K562 (cell line): ENCODE data around the gene ITPR1. TPM values are rescaled to one million over a fixed set of nuclear protein-coding genes. Genes with fewer than 3 reads are reported as not detected.

Experiments
- DACH1 ChIP-seq: fragments of 450-650 bp; IDR thresholded peaks from 2 replicates; pipeline ENCODE4 v1.6.1; 2018; ENCODE audit not compliant: partially characterized antibody
- HLTF ChIP-seq: fragments of 450-650 bp; IDR thresholded peaks from 2 replicates; pipeline ENCODE4 v1.6.1; 2016
- POLR2AphosphoS2 ChIP-seq: IDR thresholded peaks from 2 replicates; pipeline ENCODE4 v1.6.1; 2012; ENCODE audit warnings: low read length, improper control_type of control experiment
- SMARCA5 ChIP-seq: fragments of 450-650 bp; IDR thresholded peaks from 2 replicates; pipeline ENCODE4 v1.6.1; 2016
- SNRNP70 ChIP-seq: fragments of 200-400 bp; formaldehyde crosslinking; optimal IDR thresholded peaks from 2 replicates; pipeline ENCODE3; 2017; ENCODE audit warnings: low read depth, low read length
- ZC3H11A ChIP-seq: IDR thresholded peaks from 2 replicates; pipeline ENCODE4 v1.6.1; 2012; ENCODE audit warnings: low read depth, low read length, improper control_type of control experiment
- ZFPM2 ChIP-seq: fragments of 250-450 bp; sonication (Bioruptor Pico); IDR thresholded peaks from 2 replicates; pipeline ENCODE4 v1.5.1; 2022; ENCODE audit warnings: mild to moderate bottlenecking
- ZNF133 ChIP-seq: fragments of 250-450 bp; sonication (Bioruptor Pico); IDR thresholded peaks from 2 replicates; pipeline ENCODE4 v1.4.0; 2020; ENCODE audit warnings: mild to moderate bottlenecking
- polyA plus RNA-seq, 8 experiments: library from polyadenylated mRNA; depleted of rRNA in 4 of 8; stranded (reverse) in 5 of 8; unstranded in 3 of 8; fragments of >200 nt; fragmentation: Nextera tagmentation in 2 of 8; fragmentation: Illumina TruSeq in 1 of 8; extraction: Ambion mirVana in 2 of 8; extraction: Trizol in 1 of 8; gene quantifications; 2 replicates each; pipeline versions ENCODE4 v1.2.1 to v1.2.3, GENCODE V29; 2011 to 2014; ENCODE audit warnings: inconsistent platforms in 1 of 8, missing spikeins in 1 of 8
- total RNA-seq, 7 experiments: library from RNA; depleted of rRNA in 6 of 7; stranded (reverse); fragments of >200 nt in 6 of 7; fragmentation: Illumina TruSeq in 2 of 7; extraction: Trizol in 2 of 7; gene quantifications; 2 replicates each; pipeline versions ENCODE4 v1.2.1 to v1.2.3, GENCODE V29; 2011 to 2021; ENCODE audit warnings: low replicate concordance in 1 of 7
- TF ChIP-seq, protein P1 (sequence below): fragments of 250-450 bp; sonication (Bioruptor Pico); IDR thresholded peaks from 2 replicates; pipeline ENCODE4 v1.5.0; 2021; ENCODE audit warnings: mild to moderate bottlenecking, moderate library complexity
- TF ChIP-seq, protein P2 (sequence below), 2 experiments: IDR thresholded peaks; 2 replicates each; pipeline ENCODE4 v1.6.1; 2011; ENCODE audit warnings: borderline replicate concordance in 1 of 2, control low read depth in 1 of 2, low read depth in 1 of 2, low read length in 1 of 2, mild to moderate bottlenecking in 1 of 2, mixed read lengths in 1 of 2, moderate library complexity in 1 of 2; ENCODE audit not compliant: insufficient read depth in 1 of 2, insufficient read length in 1 of 2, poor library complexity in 1 of 2, severe bottlenecking in 1 of 2; ENCODE audit errors: extremely low read depth in 1 of 2

ITPR1 gene
- total and polyA plus RNA-seq, 9 of the 15 experiments (the other 6 are each of a cell fraction or from before 2014, with no cell fraction given), result 22.4 to 40.0 (median 27.4) TPM

DNA sequence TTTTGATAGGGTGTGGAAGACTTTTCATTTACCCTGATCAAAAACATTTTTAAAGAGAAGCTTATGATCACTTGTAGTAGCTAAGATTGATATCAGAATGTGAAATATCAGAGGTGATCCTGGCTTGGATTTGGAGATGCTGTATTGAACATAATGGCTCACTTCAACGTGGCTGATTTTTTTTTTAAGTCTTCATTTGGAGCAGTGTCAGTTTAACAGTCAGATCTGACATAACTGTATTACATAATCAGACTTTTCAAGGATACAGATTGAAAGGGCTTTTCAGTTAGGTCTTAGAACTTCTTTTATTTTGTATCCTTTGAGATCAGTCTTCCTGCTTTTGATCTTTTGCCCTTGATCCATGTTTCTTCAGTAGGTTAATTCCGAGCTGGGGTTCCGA is 98.5 kb downstream of the ITPR1 start (continued):
- TF ChIP-seq, protein P1, sequence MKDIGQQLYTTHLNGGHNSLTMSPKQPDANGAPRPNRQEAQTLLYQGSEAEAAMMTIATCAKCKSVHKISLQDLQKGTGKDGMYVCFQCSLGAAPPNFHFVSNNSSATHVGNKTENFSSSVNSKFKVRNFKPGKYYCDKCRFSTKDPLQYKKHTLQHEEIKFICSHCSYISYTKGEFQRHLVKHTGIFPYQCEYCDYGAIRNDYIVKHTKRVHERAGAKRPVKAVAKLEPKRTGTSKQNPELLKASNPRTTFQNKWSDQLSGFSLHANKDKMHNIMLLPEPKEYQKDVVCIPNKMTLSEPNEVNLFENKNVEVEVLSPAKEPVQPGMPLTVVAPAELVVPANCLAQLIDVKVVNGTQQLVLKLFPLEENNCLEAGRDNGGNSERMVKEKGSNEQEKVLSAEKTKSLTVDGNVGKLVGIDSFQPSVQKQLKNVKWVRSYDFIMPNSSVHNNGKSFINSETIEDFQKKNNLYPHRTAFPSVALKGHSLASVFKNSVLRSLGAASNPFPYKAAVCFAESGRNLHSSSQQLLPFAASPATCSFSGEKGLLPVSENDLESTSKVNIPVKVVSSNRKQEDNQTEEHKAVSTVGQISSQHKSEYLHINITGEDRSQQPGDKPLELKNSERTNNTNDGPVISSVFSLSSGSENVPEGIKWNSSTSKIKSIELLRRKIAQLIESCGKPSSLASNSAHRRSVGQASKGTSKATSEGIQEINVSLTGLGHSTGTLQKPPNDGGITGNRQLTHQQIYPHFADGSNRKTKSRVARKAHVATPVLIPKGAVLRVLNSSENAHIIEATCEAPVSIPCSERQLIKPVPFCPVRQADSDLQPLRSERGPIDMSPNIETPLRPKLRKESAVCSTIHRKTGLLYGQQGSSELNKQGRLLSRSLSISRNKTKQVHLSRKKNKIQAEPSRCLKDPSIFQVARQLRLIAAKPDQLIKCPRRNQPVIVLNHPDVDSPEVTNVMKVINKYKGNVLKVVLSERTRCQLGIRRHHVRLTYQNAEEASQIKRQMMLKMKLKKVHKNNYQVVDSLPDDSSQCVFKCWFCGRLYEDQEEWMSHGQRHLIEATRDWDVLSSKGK, result no peak
- TF ChIP-seq POLR2AphosphoS2, result no peak
- no peak for TF ChIP-seq ZFPM2 (CRISPR knock-in tag)
- TF ChIP-seq, protein P2, sequence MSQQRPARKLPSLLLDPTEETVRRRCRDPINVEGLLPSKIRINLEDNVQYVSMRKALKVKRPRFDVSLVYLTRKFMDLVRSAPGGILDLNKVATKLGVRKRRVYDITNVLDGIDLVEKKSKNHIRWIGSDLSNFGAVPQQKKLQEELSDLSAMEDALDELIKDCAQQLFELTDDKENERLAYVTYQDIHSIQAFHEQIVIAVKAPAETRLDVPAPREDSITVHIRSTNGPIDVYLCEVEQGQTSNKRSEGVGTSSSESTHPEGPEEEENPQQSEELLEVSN (IDR thresholded peaks at IDR 0.05; ENCODE audit: borderline replicate concordance in 1 of 2, extremely low read depth in 1 of 2, insufficient read depth in 1 of 2, insufficient read length in 1 of 2, low read depth in 1 of 2, low read length in 1 of 2, poor library complexity in 1 of 2, severe bottlenecking in 1 of 2), result no peak
- no peak for TF ChIP-seq SMARCA5
- no peak for TF ChIP-seq ZNF133 (CRISPR knock-in tag)
- TF ChIP-seq HLTF, result no peak
- TF ChIP-seq DACH1, result no peak
- TF ChIP-seq ZC3H11A, result no peak
- no peak for TF ChIP-seq SNRNP70
